A673 (cell line): Measurements from ENCODE around the gene P3R3URF. TPM values are rescaled to one million over a fixed set of nuclear protein-coding genes. Genes with fewer than 3 reads are reported as not detected.

Experiments
- BruUV-seq: library from RNA; stranded (reverse); fragments of 400-500 nt; replicated peaks from 2 replicates; lab custom pipeline; 2021; lab: Mats Ljungman, UMichigan
- CTCF ChIA-PET: fragments of 300-600 bp; sonication (Branson Sonifier 250); formaldehyde crosslinking; loops from one replicate; lab custom pipeline; 2022; ENCODE audit warnings: antibody characterized with exemption; lab: Charles Lee
- POLR2A ChIA-PET: fragments of 300-600 bp; sonication (Branson Sonifier 250); formaldehyde crosslinking; loops from one replicate; lab custom pipeline; 2022; ENCODE audit warnings: antibody characterized with exemption; ENCODE audit not compliant: low non-redundant PET; lab: Charles Lee
- DNase-seq: peaks from one replicate; pipeline ENCODE4 v3.0.0-alpha.2; 2015; ENCODE audit warnings: low spot score
- H3K27ac ChIP-seq: fragments of 200-600 bp; sonication (generic); 2 replicates; pipeline ENCODE4 v1.5.1; 2016; ENCODE audit warnings: mixed run types, low read depth, mild to moderate bottlenecking, mixed read lengths, antibody characterized with exemption, low read length; ENCODE audit not compliant: poor library complexity, severe bottlenecking
- H3K27me3 ChIP-seq: fragments of 200-600 bp; sonication (generic); replicated peaks from 2 replicates; pipeline ENCODE4 v1.6.1; 2017; ENCODE audit warnings: mixed run types, low read depth, mild to moderate bottlenecking, mixed read lengths, antibody characterized with exemption, low read length; ENCODE audit not compliant: insufficient read depth, poor library complexity
- H3K36me3 ChIP-seq: fragments of 200-600 bp; sonication (generic); 2 replicates; pipeline ENCODE4 v1.6.1; 2016; ENCODE audit warnings: mixed run types, mild to moderate bottlenecking, mixed read lengths, antibody characterized with exemption, low read length; ENCODE audit not compliant: insufficient read depth, poor library complexity, severe bottlenecking
- H3K4me1 ChIP-seq: fragments of 200-600 bp; sonication (generic); 2 replicates; pipeline ENCODE4 v1.6.1; 2017; ENCODE audit warnings: mixed run types, mild to moderate bottlenecking, mixed read lengths, antibody characterized with exemption, low read length; ENCODE audit not compliant: insufficient read depth, poor library complexity, severe bottlenecking
- H3K4me3 ChIP-seq: fragments of 200-600 bp; sonication (generic); 2 replicates; pipeline ENCODE4 v1.5.1; 2016; ENCODE audit warnings: low read depth, mixed run types, mild to moderate bottlenecking, mixed read lengths, low read length; ENCODE audit not compliant: poor library complexity, severe bottlenecking
- H3K9me3 ChIP-seq: fragments of 200-600 bp; sonication (generic); 2 replicates; pipeline ENCODE4 v1.6.1; 2016; ENCODE audit warnings: mixed run types, low read depth, mild to moderate bottlenecking, mixed read lengths, antibody characterized with exemption, low read length; ENCODE audit not compliant: poor library complexity, severe bottlenecking
- CTCF ChIP-seq: fragments of 300-800, 200-600 bp; sonication (generic); conservative IDR thresholded peaks from 2 replicates; pipeline ENCODE4 v1.5.1; 2017; ENCODE audit warnings: low read depth, mild to moderate bottlenecking, antibody characterized with exemption, low read length, moderate library complexity, mixed read lengths
- EZH2 ChIP-seq: fragments of 200-600 bp; sonication (generic); IDR thresholded peaks from 2 replicates; pipeline ENCODE4 v1.6.1; 2017; ENCODE audit warnings: borderline replicate concordance, low read depth, mild to moderate bottlenecking, mixed read lengths, antibody characterized with exemption, low read length; ENCODE audit not compliant: poor library complexity, severe bottlenecking
- intact Hi-C: fragments of 100-400 bp; cut with micrococcal nuclease; formaldehyde crosslinking; loops from one replicate; pipeline ENCODE4 v1.10.0; 2022; ENCODE audit not compliant: unreplicated experiment
- total RNA-seq: library from RNA; stranded (reverse); gene quantifications from 2 replicates; pipeline ENCODE4 v1.2.3, GENCODE V29; 2021

The P3R3URF gene
- total RNA-seq, 1 experiment from 2014 or later, result not detected

- no peak for DNase-seq
- POLR2A ChIA-PET, result no interaction called here
- no peaks in the 10 kb centered on the region for H3K27me3 ChIP-seq
- no peak overlapping the region for H3K27ac ChIP-seq
- CTCF ChIA-PET, result no interaction called here
- BruUV-seq, result no TSS peak
- H3K4me3 ChIP-seq, result no peak overlapping the region
- TF ChIP-seq EZH2 (no peak), CTCF (no peak)
- no peaks in the 10 kb centered on the region for H3K36me3 ChIP-seq
- intact Hi-C loops, result no loop called here
- H3K9me3 ChIP-seq, result no peaks in the 10 kb centered on the region
- peaks cover 6% of the 10 kb centered on the region for H3K4me1 ChIP-seq
Measured at GRCh38 chr1:46205141-46205540, 28.9 kb upstream of the P3R3URF start.

GRCh38 chr1:46204406-46204742 is 28.1 kb upstream of the P3R3URF start:
- intact Hi-C loops, result no loop called here
- no peaks in the 10 kb centered on the region for H3K9me3 ChIP-seq
- peaks cover 6% of the 10 kb centered on the region for H3K4me1 ChIP-seq
- POLR2A ChIA-PET, result no interaction called here
- no peak overlapping the region for H3K4me3 ChIP-seq
- no TSS peak for BruUV-seq
- no peaks in the 10 kb centered on the region for H3K36me3 ChIP-seq
- TF ChIP-seq CTCF, result no peak
- no peak for TF ChIP-seq EZH2
- no peak for DNase-seq
- H3K27me3 ChIP-seq, result no peaks in the 10 kb centered on the region
- no peak overlapping the region for H3K27ac ChIP-seq
- CTCF ChIA-PET, result no interaction called here

GRCh38 chr1:46203738-46204405 is 27.6 kb upstream of the P3R3URF start:
- CTCF ChIA-PET, result no interaction called here
- intact Hi-C loops, result no loop called here

More at GRCh38 chr1:46203738-46204405, 27.6 kb upstream of the P3R3URF start:
- H3K9me3 ChIP-seq, result no peaks in the 10 kb centered on the region
- DNase-seq, result no peak
- H3K4me1 ChIP-seq, result peaks cover 6% of the 10 kb centered on the region
- TF ChIP-seq CTCF (no peak), EZH2 (no peak)
- no peak overlapping the region for H3K27ac ChIP-seq
- H3K36me3 ChIP-seq, result no peaks in the 10 kb centered on the region
- POLR2A ChIA-PET, result no interaction called here
- BruUV-seq, result no TSS peak
- H3K4me3 ChIP-seq, result peak overlapping the region; percentile 69
- no peaks in the 10 kb centered on the region for H3K27me3 ChIP-seq
